ENCODE data around the gene CUBN. TPM values are rescaled to one million over a fixed set of nuclear protein-coding genes. Genes with fewer than 3 reads are reported as not detected.

Gene CUBN
- total RNA-seq, 1 donor from 2014 or later = 0.30 TPM

DNA sequence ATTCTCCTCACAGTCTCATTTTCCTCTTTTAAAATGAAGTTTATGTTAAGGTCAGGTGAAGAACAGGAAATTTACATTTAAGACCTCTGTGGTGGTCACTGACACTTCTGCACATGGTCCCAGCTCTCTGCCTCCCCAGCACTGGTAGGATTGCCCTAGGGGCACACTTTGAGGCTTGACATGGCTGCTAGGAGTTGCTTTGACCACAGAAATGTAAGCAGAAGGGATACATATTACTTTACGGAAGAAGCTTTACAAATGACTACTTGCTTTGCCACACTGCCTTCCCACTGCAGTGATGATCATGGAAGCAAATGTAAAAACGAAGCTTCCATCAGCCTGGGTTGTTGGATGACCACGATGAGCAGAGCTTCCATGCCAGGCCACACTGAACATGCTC, 259.3 kb downstream of the CUBN start:
- Mint-ChIP-seq H3K9me3 (no peaks in the 10 kb centered on the region), H3K4me1 (ENCODE audit: low read depth) (no peaks in the 10 kb centered on the region), H3K27me3 (ENCODE audit: low read depth) (peaks cover 23% of the 10 kb centered on the region), H3K4me3 (ENCODE audit: low read depth) (no peak overlapping the region), H3K27ac (no peak overlapping the region), H3K36me3 (ENCODE audit: low read depth) (no peaks in the 10 kb centered on the region)
- intact Hi-C loops (cut with micrococcal nuclease) = no loop called here
- no peak for DNase-seq (ENCODE audit: low spot score)

DNA sequence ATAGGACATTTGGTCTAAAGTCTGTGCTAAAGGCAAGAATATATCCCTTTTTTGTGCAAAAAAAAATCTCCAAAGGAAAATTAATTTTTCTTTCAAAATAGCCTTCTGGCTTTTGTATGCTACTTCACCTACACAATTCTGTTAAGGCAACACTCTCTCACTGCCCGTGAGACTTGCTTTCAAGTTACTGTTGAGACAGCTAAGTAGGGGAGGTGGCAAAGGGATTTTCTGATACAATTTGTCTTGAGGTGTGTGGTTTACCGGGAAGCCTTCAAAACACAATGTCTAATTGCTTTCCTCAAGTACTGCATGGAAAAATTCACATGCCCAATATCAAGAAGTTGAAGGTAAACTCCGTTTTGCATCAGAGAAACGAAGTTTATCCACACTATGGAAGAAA, 261.6 kb downstream of the CUBN start:
- Mint-ChIP-seq H3K4me3 (ENCODE audit: low read depth) (no peak overlapping the region), H3K27me3 (ENCODE audit: low read depth) (peaks cover 29% of the 10 kb centered on the region), H3K36me3 (ENCODE audit: low read depth) (no peaks in the 10 kb centered on the region), H3K4me1 (ENCODE audit: low read depth) (no peaks in the 10 kb centered on the region), H3K9me3 (no peaks in the 10 kb centered on the region), H3K27ac (no peak overlapping the region)
- DNase-seq (ENCODE audit: low spot score) = no peak
- intact Hi-C loops (cut with micrococcal nuclease) = no loop called here

DNA sequence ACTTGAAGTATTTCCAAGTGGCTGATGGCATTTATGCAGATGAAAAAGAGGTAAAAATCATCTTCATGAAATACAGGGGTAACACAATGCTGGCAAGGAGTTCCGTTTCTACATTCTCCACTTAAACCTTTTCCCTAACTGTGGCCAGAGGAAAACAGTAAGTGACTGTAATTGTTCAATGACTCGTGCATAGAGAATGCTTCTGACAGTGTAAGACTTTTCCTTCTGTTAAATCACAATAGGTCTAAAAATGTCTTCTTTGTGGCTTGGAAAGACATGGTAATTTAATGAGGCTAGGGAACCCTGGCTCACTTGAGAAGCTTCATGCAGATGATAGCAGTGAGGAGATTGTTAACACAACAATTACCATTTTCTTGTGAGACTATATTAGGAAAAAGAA, 262.1 kb downstream of the CUBN start:
- Mint-ChIP-seq H3K4me1 (ENCODE audit: low read depth) (no peaks in the 10 kb centered on the region), H3K4me3 (ENCODE audit: low read depth) (no peak overlapping the region), H3K27ac (no peak overlapping the region), H3K27me3 (ENCODE audit: low read depth) (peaks cover 30% of the 10 kb centered on the region), H3K36me3 (ENCODE audit: low read depth) (no peaks in the 10 kb centered on the region), H3K9me3 (no peaks in the 10 kb centered on the region)
- intact Hi-C loops (cut with micrococcal nuclease) = no loop called here
- DNase-seq (ENCODE audit: low spot score) = no peak

DNA sequence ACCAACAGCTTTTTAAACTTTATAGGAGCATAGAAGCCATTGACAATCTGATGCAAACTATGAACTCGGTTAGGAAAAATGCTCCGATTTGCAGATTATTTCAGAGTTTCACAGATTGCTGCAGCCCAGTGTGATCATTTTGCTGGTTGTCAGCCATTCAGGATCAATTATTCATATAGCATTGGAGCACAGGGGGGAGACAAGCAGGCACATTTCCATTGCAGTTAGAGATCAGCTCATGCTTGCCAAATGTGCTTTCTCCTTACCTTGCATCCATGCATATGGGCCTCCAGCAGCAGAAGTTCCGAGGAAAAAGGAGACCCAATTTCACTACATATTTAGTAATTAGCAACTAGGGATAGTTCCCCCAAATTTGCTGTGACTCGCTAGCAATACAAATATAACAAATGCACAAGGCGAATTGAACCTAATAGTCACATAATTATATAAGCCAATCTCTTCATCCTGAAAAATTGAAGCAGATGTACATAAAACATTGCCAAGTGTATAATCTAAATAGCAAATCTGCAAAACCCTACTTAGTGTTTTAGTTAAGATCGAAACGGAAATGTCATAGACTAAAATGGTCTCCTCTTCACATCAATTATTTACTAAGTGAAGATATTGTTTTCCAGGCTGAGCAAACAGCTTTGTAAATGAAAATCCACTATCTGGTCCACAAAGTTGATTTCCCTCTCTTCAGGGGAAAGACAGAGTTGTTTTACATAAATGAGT, 262.9 kb downstream of the CUBN start:
- Mint-ChIP-seq H3K27me3 (ENCODE audit: low read depth) (peaks cover 33% of the 10 kb centered on the region), H3K4me3 (ENCODE audit: low read depth) (no peak overlapping the region), H3K4me1 (ENCODE audit: low read depth) (no peaks in the 10 kb centered on the region), H3K27ac (no peak overlapping the region), H3K36me3 (ENCODE audit: low read depth) (no peaks in the 10 kb centered on the region), H3K9me3 (no peaks in the 10 kb centered on the region)
- no peak for DNase-seq (ENCODE audit: low spot score)
- intact Hi-C loops (cut with micrococcal nuclease) = no loop called here

DNA sequence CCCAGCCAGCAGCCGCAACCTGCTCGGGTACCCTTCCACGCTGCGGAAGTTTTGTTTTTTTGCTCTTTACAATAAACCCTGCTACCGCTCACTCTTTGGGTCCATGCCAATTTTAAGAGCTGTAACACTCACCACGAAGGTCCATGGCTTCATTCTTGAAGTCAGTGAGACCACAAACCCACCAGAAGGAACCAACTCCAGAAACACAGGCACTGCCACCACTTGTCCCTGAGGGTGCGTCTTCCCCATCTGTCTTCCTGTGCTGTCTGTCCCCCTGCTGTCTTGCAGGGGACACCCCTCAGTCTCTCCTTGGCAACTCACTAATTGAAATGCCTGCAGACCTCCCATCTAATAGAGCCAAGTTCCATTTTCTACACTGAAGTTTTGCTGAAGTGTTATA, 263.8 kb downstream of the CUBN start:
- H3K27me3 Mint-ChIP-seq (ENCODE audit: low read depth) = peaks cover 36% of the 10 kb centered on the region
- intact Hi-C loops (cut with micrococcal nuclease) = no loop called here
- H3K27ac Mint-ChIP-seq = no peak overlapping the region
- DNase-seq (ENCODE audit: low spot score) = no peak
- no peaks in the 10 kb centered on the region for H3K4me1 Mint-ChIP-seq (ENCODE audit: low read depth)
- H3K9me3 Mint-ChIP-seq = no peaks in the 10 kb centered on the region
- no peak overlapping the region for H3K4me3 Mint-ChIP-seq (ENCODE audit: low read depth)
- no peaks in the 10 kb centered on the region for H3K36me3 Mint-ChIP-seq (ENCODE audit: low read depth)

DNA sequence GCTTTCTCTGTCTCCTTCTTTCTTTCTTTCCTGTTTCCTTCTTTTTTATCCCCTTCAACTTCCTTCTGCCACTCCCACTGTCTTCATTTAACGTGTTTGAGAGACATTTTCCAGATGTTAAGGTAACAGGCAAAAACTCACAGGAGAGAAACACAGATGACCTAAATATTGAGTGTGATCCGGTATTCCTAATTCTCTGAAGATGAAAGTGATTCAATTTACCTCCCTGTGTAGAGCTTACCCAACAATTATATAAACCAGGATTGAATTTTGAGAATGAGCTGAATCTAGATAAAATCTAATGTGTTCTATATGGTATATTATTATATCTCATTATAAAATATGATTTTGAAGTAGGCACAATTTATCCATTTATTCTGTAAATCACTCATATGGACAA, 265.8 kb downstream of the CUBN start:
- no peak overlapping the region for H3K4me3 Mint-ChIP-seq (ENCODE audit: low read depth)

DNA sequence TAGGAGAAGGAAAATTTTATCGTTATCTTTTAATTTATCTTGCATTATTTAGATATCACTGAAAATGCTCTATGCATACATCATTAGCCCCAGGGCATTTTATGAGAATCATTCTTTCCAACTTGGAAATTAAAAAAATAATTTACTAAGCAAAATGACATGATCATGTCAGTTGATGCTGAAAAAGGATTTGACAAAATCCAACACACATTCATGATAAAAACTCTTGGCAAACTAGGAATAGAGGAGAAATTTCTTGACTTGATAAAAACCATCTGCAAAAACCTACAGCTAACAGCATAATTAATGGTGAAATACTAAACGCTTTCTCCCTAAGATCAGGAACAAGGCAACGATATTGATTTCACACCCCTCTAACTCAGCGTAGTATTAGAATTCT, 272.2 kb downstream of the CUBN start:
- Mint-ChIP-seq H3K27me3 (ENCODE audit: low read depth) (peaks cover 19% of the 10 kb centered on the region), H3K4me1 (ENCODE audit: low read depth) (no peaks in the 10 kb centered on the region), H3K36me3 (ENCODE audit: low read depth) (no peaks in the 10 kb centered on the region), H3K27ac (no peak overlapping the region), H3K4me3 (ENCODE audit: low read depth) (no peak overlapping the region), H3K9me3 (no peaks in the 10 kb centered on the region)
- DNase-seq (ENCODE audit: low spot score) = no peak
- intact Hi-C loops (cut with micrococcal nuclease) = no loop called here

More for the DNA sequence above, 265.8 kb downstream of the CUBN start:
- H3K27ac Mint-ChIP-seq = no peak overlapping the region
- intact Hi-C loops (cut with micrococcal nuclease) = no loop called here
- no peaks in the 10 kb centered on the region for H3K36me3 Mint-ChIP-seq (ENCODE audit: low read depth)
- DNase-seq (ENCODE audit: low spot score) = no peak
- no peaks in the 10 kb centered on the region for H3K9me3 Mint-ChIP-seq
- peaks cover 38% of the 10 kb centered on the region for H3K27me3 Mint-ChIP-seq (ENCODE audit: low read depth)
- H3K4me1 Mint-ChIP-seq (ENCODE audit: low read depth) = no peaks in the 10 kb centered on the region

DNA sequence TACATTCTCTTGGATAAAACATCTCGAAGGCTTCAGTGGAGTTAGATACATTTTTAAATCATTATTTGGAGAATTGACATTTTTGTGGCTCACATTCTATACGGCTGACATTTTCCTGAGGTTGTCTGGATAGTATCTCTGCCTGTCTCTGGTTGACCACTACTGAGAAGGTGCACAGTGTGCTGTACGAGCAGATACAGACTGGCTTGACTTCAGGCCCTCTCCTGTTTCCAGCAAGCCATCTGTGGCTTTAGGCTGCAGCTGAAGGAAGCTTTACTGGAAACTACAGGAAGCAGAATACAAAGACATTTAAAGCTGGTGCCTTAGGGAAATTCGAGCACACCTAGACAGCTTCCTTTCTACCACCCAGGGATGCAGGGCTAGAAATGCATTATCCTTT, 273.0 kb downstream of the CUBN start:
- intact Hi-C loops (cut with micrococcal nuclease) = no loop called here
- peaks cover 18% of the 10 kb centered on the region for H3K27me3 Mint-ChIP-seq (ENCODE audit: low read depth)
- H3K27ac Mint-ChIP-seq = no peak overlapping the region
- no peak overlapping the region for H3K4me3 Mint-ChIP-seq (ENCODE audit: low read depth)
- H3K36me3 Mint-ChIP-seq (ENCODE audit: low read depth) = no peaks in the 10 kb centered on the region
- no peaks in the 10 kb centered on the region for H3K9me3 Mint-ChIP-seq
- H3K4me1 Mint-ChIP-seq (ENCODE audit: low read depth) = no peaks in the 10 kb centered on the region
- DNase-seq (ENCODE audit: low spot score) = no peak

DNA sequence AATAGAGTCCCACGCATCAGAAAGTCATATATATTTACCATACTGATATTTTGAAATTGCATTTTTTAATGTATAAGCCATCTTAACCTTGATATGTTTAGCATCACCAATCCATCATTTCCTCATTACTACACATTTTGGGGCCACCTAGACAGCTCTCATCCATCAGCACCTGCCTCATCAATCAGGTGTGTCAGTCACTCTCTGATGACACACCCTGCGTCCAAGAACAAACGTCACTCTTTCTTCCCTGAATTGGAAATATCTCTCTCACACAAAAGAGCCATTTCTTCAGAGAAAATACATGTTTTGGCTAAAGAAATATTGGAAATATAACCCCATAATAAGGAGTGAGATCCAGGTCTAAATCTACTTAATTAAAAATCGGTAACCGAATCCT, 273.5 kb downstream of the CUBN start:
- H3K27me3 Mint-ChIP-seq (ENCODE audit: low read depth) = peaks cover 22% of the 10 kb centered on the region
- H3K4me3 Mint-ChIP-seq (ENCODE audit: low read depth) = no peak overlapping the region
- no peaks in the 10 kb centered on the region for H3K9me3 Mint-ChIP-seq
- intact Hi-C loops (cut with micrococcal nuclease) = no loop called here
- no peaks in the 10 kb centered on the region for H3K36me3 Mint-ChIP-seq (ENCODE audit: low read depth)
- H3K4me1 Mint-ChIP-seq (ENCODE audit: low read depth) = no peaks in the 10 kb centered on the region
- no peak for DNase-seq (ENCODE audit: low spot score)
- H3K27ac Mint-ChIP-seq = no peak overlapping the region

DNA sequence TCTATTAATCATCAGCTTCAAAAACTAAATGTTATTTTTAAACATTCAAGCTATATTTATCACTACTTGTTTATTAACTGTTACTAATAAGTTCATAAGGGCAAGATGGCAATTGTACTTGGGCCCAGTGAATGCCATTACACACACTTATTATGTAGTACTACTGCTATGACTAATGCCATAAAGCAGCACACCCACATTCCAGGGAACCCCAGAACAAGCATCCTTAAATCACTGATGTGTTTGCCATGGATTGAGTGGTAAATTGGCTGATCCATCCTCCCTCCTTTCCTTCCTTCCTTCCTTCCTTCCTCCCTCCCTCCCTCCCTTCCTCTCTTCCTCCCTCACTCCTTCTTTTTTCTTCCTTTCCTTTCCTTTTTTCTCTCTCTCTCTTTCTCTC, 275.0 kb downstream of the CUBN start:
- intact Hi-C loops (cut with micrococcal nuclease) = no loop called here
- H3K4me1 Mint-ChIP-seq (ENCODE audit: low read depth) = no peaks in the 10 kb centered on the region
- H3K4me3 Mint-ChIP-seq (ENCODE audit: low read depth) = no peak overlapping the region
- H3K9me3 Mint-ChIP-seq = no peaks in the 10 kb centered on the region
- DNase-seq (ENCODE audit: low spot score) = no peak
- H3K36me3 Mint-ChIP-seq (ENCODE audit: low read depth) = no peaks in the 10 kb centered on the region
- H3K27ac Mint-ChIP-seq = no peak overlapping the region
- H3K27me3 Mint-ChIP-seq (ENCODE audit: low read depth) = peaks cover 24% of the 10 kb centered on the region

DNA sequence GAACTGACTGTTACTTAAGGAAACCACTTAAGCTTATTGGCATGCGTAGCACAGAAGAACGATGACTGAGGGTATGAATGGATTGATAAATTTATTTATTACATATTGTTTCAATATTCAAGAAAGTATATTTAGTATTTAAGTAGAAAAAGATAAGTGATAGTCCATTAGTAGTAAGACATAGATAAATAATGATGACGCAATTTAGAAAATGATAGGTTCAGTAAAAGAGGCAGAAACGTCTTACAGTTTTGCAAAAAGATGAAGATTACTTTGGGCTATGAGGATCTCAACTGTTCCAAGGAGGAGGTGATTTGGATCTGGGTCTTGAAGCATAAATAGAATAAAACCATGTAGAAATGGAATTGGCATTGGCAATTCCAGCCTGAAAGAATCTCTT, 275.8 kb downstream of the CUBN start:
- no peak overlapping the region for H3K27ac Mint-ChIP-seq
- no peak overlapping the region for H3K4me3 Mint-ChIP-seq (ENCODE audit: low read depth)
- no peaks in the 10 kb centered on the region for H3K36me3 Mint-ChIP-seq (ENCODE audit: low read depth)
- H3K9me3 Mint-ChIP-seq = no peaks in the 10 kb centered on the region
- no peak for DNase-seq (ENCODE audit: low spot score)
- peaks cover 24% of the 10 kb centered on the region for H3K27me3 Mint-ChIP-seq (ENCODE audit: low read depth)
- intact Hi-C loops (cut with micrococcal nuclease) = no loop called here
- no peaks in the 10 kb centered on the region for H3K4me1 Mint-ChIP-seq (ENCODE audit: low read depth)

DNA sequence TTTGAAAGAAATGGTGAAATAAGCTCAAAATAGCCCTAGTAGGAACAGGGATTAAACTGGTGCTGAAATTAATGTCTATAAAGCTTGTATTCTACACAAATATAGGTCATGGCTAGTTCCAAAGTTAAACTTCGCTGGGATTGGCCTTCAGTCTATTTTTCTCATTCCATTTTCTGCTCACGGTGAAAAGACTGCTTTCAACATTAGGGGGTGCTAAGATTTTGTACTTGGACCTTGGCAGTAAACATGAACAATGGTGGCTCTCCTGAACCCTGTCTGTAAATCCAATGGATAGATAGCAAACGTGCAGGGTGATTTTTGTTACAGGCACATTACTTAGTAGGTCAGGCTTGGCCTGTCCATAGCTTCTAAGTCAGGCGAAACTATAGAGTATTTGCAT, 276.4 kb downstream of the CUBN start:
- H3K27me3 Mint-ChIP-seq (ENCODE audit: low read depth) = peaks cover 21% of the 10 kb centered on the region
- intact Hi-C loops (cut with micrococcal nuclease) = no loop called here
- no peaks in the 10 kb centered on the region for H3K9me3 Mint-ChIP-seq
- H3K4me3 Mint-ChIP-seq (ENCODE audit: low read depth) = no peak overlapping the region
- no peaks in the 10 kb centered on the region for H3K36me3 Mint-ChIP-seq (ENCODE audit: low read depth)
- no peak for DNase-seq (ENCODE audit: low spot score)
- H3K27ac Mint-ChIP-seq = no peak overlapping the region
- H3K4me1 Mint-ChIP-seq (ENCODE audit: low read depth) = no peaks in the 10 kb centered on the region

DNA sequence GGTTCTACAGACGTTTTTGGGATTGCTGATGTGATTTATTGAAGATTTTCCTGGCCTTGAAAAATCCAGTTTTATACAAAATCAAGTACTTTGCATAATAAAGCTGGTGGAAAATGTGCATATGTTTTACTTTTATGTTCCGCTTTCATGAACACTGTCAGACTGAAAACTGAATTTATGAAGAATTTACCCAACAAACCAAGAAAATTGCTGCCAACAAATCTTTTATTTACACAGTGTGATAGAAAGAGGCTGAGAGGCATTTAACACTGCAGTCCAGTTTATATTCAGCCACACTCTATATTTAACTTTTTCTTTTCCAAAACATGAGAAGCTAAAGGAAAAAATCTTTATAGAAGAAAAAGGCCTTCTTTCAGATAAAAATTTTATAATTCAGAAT, 277.0 kb downstream of the CUBN start:
- Mint-ChIP-seq H3K27me3 (ENCODE audit: low read depth) (peaks cover 21% of the 10 kb centered on the region), H3K4me3 (ENCODE audit: low read depth) (no peak overlapping the region), H3K27ac (no peak overlapping the region), H3K9me3 (no peaks in the 10 kb centered on the region), H3K36me3 (ENCODE audit: low read depth) (no peaks in the 10 kb centered on the region), H3K4me1 (ENCODE audit: low read depth) (no peaks in the 10 kb centered on the region)
- no peak for DNase-seq (ENCODE audit: low spot score)
- intact Hi-C loops (cut with micrococcal nuclease) = no loop called here

Data from activated T-helper 2 cell treated with anti-CD3 and anti-CD28 coated beads, Interferon-gamma antibody, Interleukin-2, Interleukin-4, amounts not matched to agents 10 μg/mL and 5 μg/mL and 100 μg/mL, durations not matched to agents 14 hours and 24 hours and 36 hours (primary cell).